Gastrocnemius medialis (tissue), 4 donors: ENCODE results near the gene KNG1. TPM values are rescaled to one million over a fixed set of nuclear protein-coding genes. Genes with fewer than 3 reads are reported as not detected.
"Not testable (repeated sequence)": the region's sequence is repeated elsewhere in the genome, so short reads cannot be mapped to it uniquely, and the experiment has no call there.

ENCODE experiments used
- ATAC-seq, 2 donors: fragments of 150-250 bp; one replicate each; pipeline ENCODE4 v1.9.1; 2016
- DNase-seq, 2 donors: peaks; one replicate each; pipeline ENCODE4 v3.0.0-alpha.2; 2019
- H3K27ac ChIP-seq, 4 donors: fragments of 200-600 bp; sonication (generic); 1 replicate in 1 of 4; 2 replicates in 3 of 4; pipeline ENCODE4 v1.5.1; 2016 to 2018; ENCODE audit warnings: mild to moderate bottlenecking in 2 of 4, moderate library complexity in 1 of 4
- H3K27me3 ChIP-seq, 3 donors: fragments of 200-600 bp; sonication (generic) in 2 of 3; 1 replicate in 1 of 3; 2 replicates in 2 of 3; pipeline versions ENCODE4 v1.5.1 to v1.6.0; 2016 to 2019; ENCODE audit warnings: mild to moderate bottlenecking in 1 of 3, moderate library complexity in 1 of 3
- H3K36me3 ChIP-seq, 2 donors: fragments of 200-600 bp; sonication (generic) in 1 of 2; one replicate each; pipeline ENCODE4 v1.5.1; 2017 to 2018
- H3K4me1 ChIP-seq, 2 donors: fragments of 200-600 bp; sonication (generic) in 1 of 2; one replicate each; pipeline ENCODE4 v1.5.1; 2016 to 2017; ENCODE audit warnings: mild to moderate bottlenecking in 2 of 2
- H3K4me3 ChIP-seq, 4 donors: fragments of 200-600 bp; sonication (generic) in 3 of 4; 1 replicate in 1 of 4; 2 replicates in 3 of 4; pipeline ENCODE4 v1.5.1; 2016 to 2019; ENCODE audit warnings: mild to moderate bottlenecking in 2 of 4
- H3K9me3 ChIP-seq, 3 donors: fragments of 200-600 bp; sonication (generic) in 2 of 3; 1 replicate in 1 of 3; 2 replicates in 2 of 3; pipeline ENCODE4 v1.5.1; 2016 to 2019
- CTCF ChIP-seq, 5 experiments: fragments of 450-650 bp in 3 of 5; fragments of 200-600 bp in 2 of 5; sonication (generic) in 2 of 5; IDR thresholded peaks in 4 of 5; conservative IDR thresholded peaks in 1 of 5; 1 replicate in 4 of 5; 2 replicates in 1 of 5; pipeline ENCODE4 v1.5.1; 2016 to 2019; ENCODE audit warnings: antibody characterized with exemption in 5 of 5, mild to moderate bottlenecking in 3 of 5, moderate library complexity in 3 of 5
- POLR2A ChIP-seq, 2 donors: fragments of 450-650 bp; IDR thresholded peaks; one replicate each; pipeline ENCODE4 v1.6.1; 2017; ENCODE audit warnings: antibody characterized with exemption in 2 of 2, mild to moderate bottlenecking in 2 of 2, moderate library complexity in 2 of 2
- in situ Hi-C, 4 donors: fragments of 200-750 bp; cut with MboI; loops; one replicate each; pipeline versions ENCODE4 v1.15.0 to v1.8.0; 2017; ENCODE audit warnings: low sequenced_read_pairs in 4 of 4
- intact Hi-C: fragments of 100-400 bp; cut with DNase I; formaldehyde crosslinking; loops from one replicate; pipeline ENCODE4 v1.15.1; 2023; ENCODE audit warnings: low total_unique reads
- total RNA-seq, 4 donors: library from RNA; depleted of rRNA; stranded (reverse); fragments of >200 nt; gene quantifications; one replicate each; pipeline versions ENCODE4 v1.1.0 to v1.2.3, GENCODE V29; 2016

Gene KNG1
- total RNA-seq, 4 donors from 2014 or later, result 0.55 to 1.2 TPM; not detected in 2

DNA sequence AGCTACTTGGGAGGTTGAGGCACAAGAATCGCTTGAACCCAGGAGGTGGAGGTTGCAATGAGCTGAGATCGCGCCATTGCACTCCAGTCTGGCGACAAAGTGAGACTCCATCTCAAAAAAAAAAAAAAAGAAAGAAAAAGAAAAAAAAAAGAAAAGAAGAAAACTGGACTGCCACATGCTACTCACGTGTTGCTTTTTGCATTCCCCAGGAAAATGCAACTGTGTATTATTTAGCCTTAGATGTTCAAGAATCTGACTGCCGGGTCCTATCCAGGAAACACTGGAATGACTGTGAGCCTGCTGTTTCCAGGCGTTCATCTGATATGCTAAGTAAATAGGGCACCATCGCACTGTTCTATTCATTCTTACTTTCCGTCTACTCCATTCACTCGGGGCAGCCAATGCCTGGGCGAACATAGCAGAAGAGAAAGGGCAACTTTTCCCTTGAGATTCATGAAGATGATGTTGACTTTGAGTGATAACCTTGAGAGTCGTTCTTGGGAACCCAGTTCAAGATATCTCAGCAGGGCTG lies 30.0 kb upstream of the KNG1 start:
- no peak for ATAC-seq
- H3K27ac ChIP-seq, result no peak overlapping the region

GRCh38 chr3:186690304-186690703 lies 26.9 kb upstream of the KNG1 start:
- DNase-seq, H3K36me3 ChIP-seq, H3K27me3 ChIP-seq, H3K4me3 ChIP-seq, H3K9me3 ChIP-seq, H3K4me1 ChIP-seq, H3K27ac ChIP-seq, in situ Hi-C loops, ATAC-seq, intact Hi-C loops: not testable (repeated sequence)

More for the DNA sequence above, 30.0 kb upstream of the KNG1 start:
- Histone ChIP-seq H3K9me3 (no peaks in the 10 kb centered on the region), H3K36me3 (no peaks in the 10 kb centered on the region), H3K27me3 (no peaks in the 10 kb centered on the region), H3K4me3 (no peak overlapping the region), H3K4me1 (no peaks in the 10 kb centered on the region)
- TF ChIP-seq POLR2A (IDR thresholded peaks at IDR 0.05) (no peak), CTCF (IDR thresholded peaks at IDR 0.05 in 4 of 5, conservative IDR thresholded peaks at IDR 0.05 in 1 of 5) (no peak)
- in situ Hi-C loops, result no loop called here
- intact Hi-C loops, result no loop called here
- no peak for DNase-seq

DNA sequence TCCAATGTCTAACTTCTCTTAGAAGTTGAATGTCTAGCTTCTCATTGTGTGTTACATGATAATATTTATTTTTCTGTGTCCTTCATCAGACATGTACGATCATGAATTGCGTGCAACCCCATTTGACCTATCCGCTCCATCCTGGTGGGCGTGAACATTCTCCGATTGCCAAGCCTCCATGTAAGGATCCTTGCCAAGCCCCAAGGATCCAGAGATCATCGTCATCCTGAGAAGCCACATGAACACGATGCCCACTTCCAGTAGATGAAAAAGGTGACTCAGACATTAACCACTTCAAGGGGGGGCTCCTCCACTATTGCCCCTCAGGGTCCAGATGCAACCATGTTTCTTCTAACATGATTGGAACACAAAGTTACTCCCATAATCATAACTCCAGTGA lies 25.5 kb upstream of the KNG1 start:
- Histone ChIP-seq H3K4me1 (no peaks in the 10 kb centered on the region), H3K36me3 (no peaks in the 10 kb centered on the region), H3K27me3 (no peaks in the 10 kb centered on the region), H3K27ac (no peak overlapping the region), H3K9me3 (no peaks in the 10 kb centered on the region), H3K4me3 (no peak overlapping the region)
- no peak for ATAC-seq
- TF ChIP-seq POLR2A (IDR thresholded peaks at IDR 0.05), result no peak
- TF ChIP-seq CTCF (IDR thresholded peaks at IDR 0.05 in 4 of 5, conservative IDR thresholded peaks at IDR 0.05 in 1 of 5), result no peak
- intact Hi-C loops, result no loop called here
- in situ Hi-C loops, result no loop called here
- no peak for DNase-seq

- no peak for DNase-seq
- no peak for ATAC-seq
- TF ChIP-seq POLR2A (IDR thresholded peaks at IDR 0.05), result no peak
- no peak for TF ChIP-seq CTCF (IDR thresholded peaks at IDR 0.05 in 4 of 5, conservative IDR thresholded peaks at IDR 0.05 in 1 of 5)
- H3K9me3 ChIP-seq, result no peaks in the 10 kb centered on the region
- H3K27me3 ChIP-seq, result no peaks in the 10 kb centered on the region
- no peaks in the 10 kb centered on the region for H3K36me3 ChIP-seq
- no peaks in the 10 kb centered on the region for H3K4me1 ChIP-seq
- no peak overlapping the region for H3K4me3 ChIP-seq
- in situ Hi-C loops, result no loop called here
- H3K27ac ChIP-seq, result no peak overlapping the region
- intact Hi-C loops, result no loop called here
These were observed 23.3 kb upstream of the KNG1 start for GRCh38 chr3:186693843-186694242.

DNA sequence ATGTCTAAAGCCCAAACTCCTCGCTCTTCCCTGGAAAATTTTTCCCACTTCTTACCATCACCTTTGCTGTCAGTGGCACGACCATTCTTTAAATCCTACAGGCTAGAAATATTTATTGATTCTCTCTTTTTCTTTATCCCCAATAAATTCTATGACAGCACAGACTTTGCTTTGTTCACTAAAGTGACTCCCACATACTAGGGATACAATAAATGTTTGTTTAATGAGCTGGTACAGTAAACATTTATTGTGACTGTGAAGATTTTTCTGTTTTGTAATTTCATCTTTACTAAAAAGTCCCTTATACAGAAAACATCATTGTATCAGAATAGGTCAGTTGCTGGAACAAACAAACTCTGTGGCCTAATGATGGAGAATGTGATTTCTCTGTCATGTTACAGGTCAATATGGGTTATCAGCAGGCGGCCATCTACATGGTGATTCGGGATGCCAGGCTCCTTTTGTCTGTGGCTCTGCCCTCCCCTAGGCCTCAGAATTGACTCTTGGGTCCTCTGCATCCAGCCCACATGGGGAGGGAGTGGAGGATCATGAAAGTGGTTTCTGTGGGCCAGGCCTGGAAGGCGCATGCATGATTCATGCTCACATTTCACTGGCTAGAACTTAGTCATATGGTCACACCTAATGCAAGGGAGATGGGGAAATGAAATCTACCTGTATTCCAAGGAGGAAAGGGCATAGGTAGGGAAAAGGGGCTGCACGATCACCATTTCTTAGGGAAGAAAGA lies 22.7 kb upstream of the KNG1 start:
- H3K9me3 ChIP-seq, result no peaks in the 10 kb centered on the region
- H3K27me3 ChIP-seq, result no peaks in the 10 kb centered on the region
- H3K27ac ChIP-seq, result no peak overlapping the region
- TF ChIP-seq POLR2A (IDR thresholded peaks at IDR 0.05) (no peak), CTCF (IDR thresholded peaks at IDR 0.05 in 4 of 5, conservative IDR thresholded peaks at IDR 0.05 in 1 of 5) (no peak)
- DNase-seq (no peak), ATAC-seq (no peak)
- H3K4me1 ChIP-seq, result no peaks in the 10 kb centered on the region
- in situ Hi-C loops, result no loop called here
- intact Hi-C loops, result no loop called here
- H3K4me3 ChIP-seq, result no peak overlapping the region
- H3K36me3 ChIP-seq, result no peaks in the 10 kb centered on the region
